NT2/D1 (cell line): Measurements from ENCODE around the gene LLGL1.

Experiments used
- SUZ12 ChIP-seq: IDR thresholded peaks from 2 replicates; pipeline ENCODE4 v1.6.1; 2011; ENCODE audit not compliant: insufficient read length, insufficient read depth; ENCODE audit errors: extremely low read depth
- YY1 ChIP-seq: IDR thresholded peaks from 2 replicates; pipeline ENCODE4 v1.6.1; 2011; ENCODE audit not compliant: insufficient read length, insufficient read depth
- ZNF274 ChIP-seq: IDR thresholded peaks from 2 replicates; pipeline ENCODE4 v1.6.1; 2011; ENCODE audit warnings: mild to moderate bottlenecking, low read depth, low read length

- no peak for TF ChIP-seq SUZ12
- TF ChIP-seq ZNF274: no peak
- no peak for TF ChIP-seq YY1
Observed at GRCh38 chr17:18261659-18262058, 36.2 kb downstream of the LLGL1 start.
